GM12878 (cell line): ENCODE results near the gene RNFT2.

ENCODE experiments used
- CREB1 ChIP-seq: IDR thresholded peaks from 2 replicates; pipeline ENCODE4 v1.6.1; 2012; ENCODE audit warnings: low read depth, mild to moderate bottlenecking, inconsistent platforms
- TF ChIP-seq, protein P1 (sequence below), 3 experiments: IDR thresholded peaks in 2 of 3; conservative IDR thresholded peaks in 1 of 3; 2 replicates each; pipeline ENCODE4 v1.5.1; 2011; ENCODE audit warnings: low read depth in 3 of 3, low read length in 3 of 3, mild to moderate bottlenecking in 3 of 3, control low read depth in 2 of 3, moderate library complexity in 2 of 3, inconsistent platforms in 1 of 3, mixed read lengths in 1 of 3; ENCODE audit not compliant: control insufficient read depth in 2 of 3, insufficient read depth in 1 of 3; ENCODE audit errors: extremely low read depth in 1 of 3

DNA sequence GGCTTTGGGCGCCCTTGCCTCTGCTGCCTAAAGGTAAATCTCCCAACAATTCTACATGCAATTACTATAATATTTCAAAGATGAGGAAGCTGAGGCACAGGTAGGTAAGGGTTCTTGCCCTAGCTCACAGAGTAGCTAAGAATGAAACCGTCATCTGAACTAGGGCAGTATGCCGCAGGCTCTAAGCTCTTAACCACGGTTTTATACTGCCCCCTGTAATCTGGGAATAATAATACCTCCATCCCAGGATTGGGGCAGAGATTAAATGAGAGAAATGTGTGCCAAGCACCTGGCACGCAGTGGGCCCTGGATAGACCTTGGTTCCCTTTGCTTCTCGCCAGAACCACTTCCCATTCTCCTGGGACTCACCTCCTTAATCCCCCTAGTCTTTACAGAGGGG, 144.6 kb downstream of the RNFT2 start:
- TF ChIP-seq CREB1: no peak
- TF ChIP-seq, protein P1, sequence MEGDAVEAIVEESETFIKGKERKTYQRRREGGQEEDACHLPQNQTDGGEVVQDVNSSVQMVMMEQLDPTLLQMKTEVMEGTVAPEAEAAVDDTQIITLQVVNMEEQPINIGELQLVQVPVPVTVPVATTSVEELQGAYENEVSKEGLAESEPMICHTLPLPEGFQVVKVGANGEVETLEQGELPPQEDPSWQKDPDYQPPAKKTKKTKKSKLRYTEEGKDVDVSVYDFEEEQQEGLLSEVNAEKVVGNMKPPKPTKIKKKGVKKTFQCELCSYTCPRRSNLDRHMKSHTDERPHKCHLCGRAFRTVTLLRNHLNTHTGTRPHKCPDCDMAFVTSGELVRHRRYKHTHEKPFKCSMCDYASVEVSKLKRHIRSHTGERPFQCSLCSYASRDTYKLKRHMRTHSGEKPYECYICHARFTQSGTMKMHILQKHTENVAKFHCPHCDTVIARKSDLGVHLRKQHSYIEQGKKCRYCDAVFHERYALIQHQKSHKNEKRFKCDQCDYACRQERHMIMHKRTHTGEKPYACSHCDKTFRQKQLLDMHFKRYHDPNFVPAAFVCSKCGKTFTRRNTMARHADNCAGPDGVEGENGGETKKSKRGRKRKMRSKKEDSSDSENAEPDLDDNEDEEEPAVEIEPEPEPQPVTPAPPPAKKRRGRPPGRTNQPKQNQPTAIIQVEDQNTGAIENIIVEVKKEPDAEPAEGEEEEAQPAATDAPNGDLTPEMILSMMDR (IDR thresholded peaks at IDR 0.05 in 2 of 3, conservative IDR thresholded peaks at IDR 0.05 in 1 of 3; ENCODE audit: control insufficient read depth in 2 of 3, extremely low read depth in 1 of 3, insufficient read depth in 1 of 3, low read depth in 3 of 3, low read length in 3 of 3): peak in 2 of 3 experiments; percentile 23 to 24; a peak in 1 of 6 replicates
